CD4-positive, alpha-beta T cell treated with Interleukin-6 at 100 ng/mL for 8 hours (primary cell): ENCODE results near the gene HSF5.

ENCODE experiments used
- DNase-seq: peaks from one replicate; pipeline ENCODE4 v3.0.0-alpha.2; 2020; ENCODE audit warnings: mixed read lengths, low spot score

HSF5 gene

GRCh38 chr17:58385359-58385899, 102.8 kb downstream of the HSF5 start:
- no peak for DNase-seq

GRCh38 chr17:58384897-58385296, 103.3 kb downstream of the HSF5 start:
- no peak for DNase-seq

GRCh38 chr17:58383892-58384462, 104.2 kb downstream of the HSF5 start:
- DNase-seq: no peak

GRCh38 chr17:58382872-58383242, 105.4 kb downstream of the HSF5 start:
- no peak for DNase-seq

GRCh38 chr17:58382108-58382871, 105.9 kb downstream of the HSF5 start:
- DNase-seq: no peak

GRCh38 chr17:58381124-58382035, 106.8 kb downstream of the HSF5 start:
- no peak for DNase-seq

- no peak for DNase-seq
Measured at GRCh38 chr17:58380207-58381123, 107.7 kb downstream of the HSF5 start.

- no peak for DNase-seq
Measured at GRCh38 chr17:58379511-58379824, 108.7 kb downstream of the HSF5 start.

- no peak for DNase-seq
Measured at GRCh38 chr17:58378733-58379510, 109.3 kb downstream of the HSF5 start.

GRCh38 chr17:58377661-58378060, 110.5 kb downstream of the HSF5 start:
- DNase-seq: no peak

- DNase-seq: no peak
Measured at GRCh38 chr17:58377093-58377601, 111.1 kb downstream of the HSF5 start.

- no peak for DNase-seq
Measured at GRCh38 chr17:58376472-58377000, 111.7 kb downstream of the HSF5 start.

- DNase-seq: no peak
Measured at GRCh38 chr17:58375811-58376210, 112.4 kb downstream of the HSF5 start.

- DNase-seq: no peak
Measured at GRCh38 chr17:58375256-58375655, 113.0 kb downstream of the HSF5 start.

- DNase-seq: no peak
Measured at GRCh38 chr17:58373923-58374322, 114.3 kb downstream of the HSF5 start.

GRCh38 chr17:58373003-58373402, 115.2 kb downstream of the HSF5 start:
- no peak for DNase-seq

- no peak for DNase-seq
Measured at GRCh38 chr17:58371300-58371950, 116.8 kb downstream of the HSF5 start.

GRCh38 chr17:58370716-58371115, 117.5 kb downstream of the HSF5 start:
- no peak for DNase-seq

- DNase-seq: no peak
Measured at GRCh38 chr17:58370309-58370708, 117.9 kb downstream of the HSF5 start.
